Stimulated activated CD4-positive, alpha-beta T cell treated with anti-CD3 and anti-CD28 coated beads, Interleukin-4, amount 100 ng/mL, for 4 hours (primary cell): Measurements from ENCODE around the gene TK2.
A peak's percentile ranks its signal among the peaks of the same experiment; 100 is the strongest.
"Not testable (repeated sequence)": the region's sequence is repeated elsewhere in the genome, so short reads cannot be mapped to it uniquely, and the experiment has no call there.

ENCODE experiments used
- DNase-seq, 2 experiments: peaks; one replicate each; pipeline ENCODE4 v3.0.0-alpha.2; 2020

The TK2 gene

DNA sequence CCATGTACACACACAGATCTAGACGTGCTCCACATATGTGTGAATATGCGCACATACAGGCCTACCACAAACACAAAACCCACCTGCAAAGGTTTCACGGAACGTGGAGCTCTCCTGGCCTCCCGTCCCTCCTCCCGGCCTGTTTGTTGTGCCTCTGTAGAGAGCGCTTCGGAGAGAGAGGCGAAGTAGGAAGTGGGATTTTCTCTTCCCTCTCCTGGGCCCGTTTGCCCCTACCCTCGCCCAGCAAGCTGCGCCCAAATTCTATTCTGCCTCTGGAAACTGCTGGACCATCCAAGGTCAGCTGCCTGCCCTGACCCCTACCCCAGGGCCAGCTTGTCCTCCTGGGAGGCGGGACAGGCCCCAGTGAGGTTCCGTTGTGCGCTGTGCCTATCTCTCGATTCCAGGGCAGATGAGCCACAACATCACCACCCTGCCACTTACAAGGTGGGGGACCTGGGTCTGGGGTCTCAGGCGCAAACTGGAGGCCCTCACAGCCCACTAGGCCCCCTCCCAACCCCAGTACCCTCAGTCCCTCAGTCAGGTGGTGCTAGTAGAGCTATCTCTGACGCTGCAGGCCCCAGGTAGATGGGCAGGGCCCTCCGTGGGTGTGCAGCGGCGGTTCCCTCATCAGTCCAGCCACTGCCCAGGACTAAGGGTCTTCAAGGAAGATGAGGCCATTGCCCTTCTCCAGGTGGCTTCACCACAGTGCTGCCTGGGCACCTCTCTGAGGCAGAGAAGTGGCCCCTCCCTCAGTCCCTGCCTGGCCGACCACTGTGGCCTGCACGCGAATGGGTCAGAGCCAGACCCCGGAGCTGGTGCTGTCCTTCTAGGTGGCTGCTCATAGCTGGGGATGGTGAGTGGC is 68.6 kb downstream of the TK2 start:
- no peak for DNase-seq

DNA sequence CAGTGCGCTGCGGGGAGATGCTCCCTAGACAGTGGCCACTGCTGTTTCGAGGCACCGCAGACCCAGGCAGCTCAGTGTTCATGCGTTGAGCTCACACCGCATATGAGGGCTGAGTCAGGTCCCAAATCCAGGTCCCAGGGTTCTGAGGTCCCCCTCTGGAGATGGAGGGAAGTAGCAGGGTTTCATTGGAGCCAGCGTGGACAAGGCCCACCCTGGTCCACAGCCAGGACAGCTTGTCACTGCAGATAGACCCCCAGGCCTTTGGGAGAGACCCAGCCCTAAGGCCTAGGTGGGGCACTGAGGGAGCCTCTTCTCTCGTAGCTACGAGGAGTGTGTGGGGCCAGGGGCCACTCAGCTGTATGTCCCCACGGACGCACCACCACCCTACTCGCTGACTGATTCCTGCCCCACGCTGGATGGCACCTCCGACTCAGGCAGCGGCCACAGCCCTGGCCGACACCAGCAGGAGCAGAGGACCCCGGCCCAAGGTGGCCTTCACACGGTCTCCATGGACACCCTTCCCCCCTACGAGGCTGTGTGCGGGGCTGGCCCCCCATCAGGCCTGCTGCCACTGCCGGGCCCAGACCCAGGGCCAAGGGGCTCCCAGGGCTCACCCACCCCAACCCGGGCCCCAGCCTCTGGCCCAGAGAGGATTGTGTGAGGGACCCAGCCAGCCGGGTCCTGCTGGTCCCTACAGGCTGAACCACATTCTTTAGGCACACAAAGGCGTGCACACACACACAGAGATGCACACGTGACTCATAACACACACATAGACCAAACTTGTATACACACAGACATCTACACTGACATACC is 69.4 kb downstream of the TK2 start:
- no peak for DNase-seq

DNA sequence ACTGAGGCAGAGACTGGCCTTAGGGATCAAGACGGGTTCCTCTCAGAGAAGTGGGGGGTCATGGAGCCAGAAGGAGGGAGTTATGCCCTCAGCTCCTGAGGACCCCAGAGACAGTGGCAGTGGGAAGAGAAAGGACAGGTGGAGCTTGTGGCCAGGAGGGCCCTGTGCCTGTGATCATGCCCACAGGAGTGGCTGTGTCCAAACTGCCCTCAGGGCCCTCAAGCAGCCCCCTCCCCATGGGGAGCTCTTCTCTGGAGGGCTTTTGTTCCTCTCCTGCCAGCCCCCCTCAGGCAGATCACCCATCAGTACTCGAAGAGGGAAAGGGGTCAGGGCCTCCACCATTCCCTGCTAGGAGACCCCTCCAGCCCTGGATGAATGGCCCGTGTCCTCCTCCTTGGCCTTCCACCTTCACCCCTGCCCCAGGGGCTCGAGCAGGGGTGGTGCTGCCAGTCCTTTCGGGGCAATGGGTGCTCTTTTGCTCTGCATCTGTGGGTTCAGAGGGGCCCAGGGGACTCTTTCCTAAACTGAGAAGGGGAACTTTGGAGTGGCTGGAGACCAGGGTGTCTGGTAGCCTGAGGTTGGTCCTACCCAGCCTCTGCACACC is 70.2 kb downstream of the TK2 start:
- no peak for DNase-seq

DNA sequence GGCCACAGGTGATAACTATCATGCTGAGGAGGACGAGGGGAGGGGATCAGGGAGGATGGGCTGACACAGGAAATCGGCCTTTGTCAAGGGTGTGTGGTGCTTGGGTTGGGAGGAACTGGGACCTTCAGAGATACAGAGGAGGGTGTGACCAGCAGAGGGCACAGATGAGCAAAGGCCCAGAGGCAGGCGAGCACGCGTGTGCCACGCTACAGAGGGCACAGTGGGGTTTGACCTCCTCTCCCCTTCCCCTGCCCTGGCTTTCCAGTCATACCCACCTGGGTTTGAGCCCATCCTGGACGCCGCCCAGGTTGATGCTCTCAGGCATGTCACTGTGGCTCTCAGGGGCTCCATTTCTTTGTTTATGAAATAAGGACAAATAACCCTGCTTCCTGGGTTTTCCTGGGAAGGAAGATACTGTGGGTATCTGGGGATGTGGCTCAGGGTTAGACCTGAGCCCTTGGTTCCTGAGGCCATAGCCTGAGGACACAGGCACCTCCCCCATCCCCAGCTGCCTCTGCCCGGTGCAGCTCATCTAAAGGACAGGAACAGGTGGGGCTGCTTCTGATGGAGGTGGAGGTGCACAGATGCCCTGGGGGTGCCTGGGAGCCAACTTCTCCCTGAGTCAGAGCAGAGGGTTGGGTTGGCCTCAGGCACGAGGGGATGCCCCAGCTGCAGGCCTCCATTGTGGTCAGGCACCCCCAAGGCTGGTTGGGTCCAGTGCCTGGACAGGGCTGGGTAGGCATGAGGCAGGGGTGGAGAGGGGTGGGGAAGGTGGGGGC is 71.0 kb downstream of the TK2 start:
- peak; percentile 77 to 83 for DNase-seq

DNA sequence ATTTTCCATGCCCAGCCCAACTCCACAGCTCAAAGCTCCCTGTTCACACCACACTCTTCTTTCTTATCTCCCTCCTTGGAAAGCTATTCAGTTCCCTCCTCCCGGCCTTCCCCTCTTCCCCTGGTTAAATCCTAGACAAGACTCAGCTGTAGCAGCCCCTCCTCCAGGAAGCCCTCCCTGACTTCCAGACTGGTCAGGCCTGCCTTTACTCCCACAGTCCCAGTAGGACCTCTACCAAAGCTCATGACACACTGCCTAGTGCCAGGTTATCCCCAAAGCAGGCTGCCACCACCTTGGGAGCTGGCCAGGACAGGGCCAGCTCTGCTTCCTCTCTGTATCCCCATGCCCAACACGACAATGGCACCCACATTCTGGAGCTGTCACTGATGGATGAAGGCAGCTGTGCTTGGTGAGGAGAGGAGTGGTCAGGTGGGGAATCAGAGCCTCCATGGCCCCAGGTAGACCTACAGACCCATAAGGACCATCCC is 72.8 kb downstream of the TK2 start:
- DNase-seq = no peak

DNA sequence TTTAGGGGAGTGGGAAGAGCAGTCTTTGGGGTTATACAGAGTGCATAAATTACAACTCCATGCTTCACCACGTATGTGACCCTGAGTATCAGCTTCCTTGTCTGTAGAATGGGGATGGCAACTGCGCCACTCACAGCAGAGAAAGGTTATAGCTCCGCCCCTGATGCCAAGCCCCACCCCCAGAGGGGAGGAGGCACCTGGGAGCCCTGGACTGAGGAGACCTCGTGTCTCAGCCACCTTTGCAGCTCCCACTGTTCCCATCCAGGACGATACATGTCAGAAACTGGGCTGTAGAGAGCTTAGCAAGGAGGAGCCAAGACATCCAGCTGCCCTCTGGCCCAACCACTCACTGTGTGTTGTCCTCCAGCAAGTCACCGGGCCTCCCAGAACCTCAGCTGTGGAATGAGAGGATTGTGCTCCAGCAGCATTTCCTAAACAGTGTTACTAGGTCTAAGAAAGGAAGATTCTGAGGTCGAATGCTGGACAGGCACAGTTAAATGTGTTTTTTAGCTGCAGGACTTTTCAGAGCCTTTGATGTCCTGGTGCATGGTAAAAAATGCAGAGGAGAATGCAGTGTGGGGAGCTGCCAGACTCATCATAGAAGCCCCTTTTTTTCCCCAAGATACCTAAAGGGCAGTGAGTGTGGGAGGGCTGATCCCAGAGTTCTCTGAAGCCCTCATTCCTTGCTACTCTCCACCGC is 73.4 kb downstream of the TK2 start:
- DNase-seq = peak; percentile 32 to 40

DNA sequence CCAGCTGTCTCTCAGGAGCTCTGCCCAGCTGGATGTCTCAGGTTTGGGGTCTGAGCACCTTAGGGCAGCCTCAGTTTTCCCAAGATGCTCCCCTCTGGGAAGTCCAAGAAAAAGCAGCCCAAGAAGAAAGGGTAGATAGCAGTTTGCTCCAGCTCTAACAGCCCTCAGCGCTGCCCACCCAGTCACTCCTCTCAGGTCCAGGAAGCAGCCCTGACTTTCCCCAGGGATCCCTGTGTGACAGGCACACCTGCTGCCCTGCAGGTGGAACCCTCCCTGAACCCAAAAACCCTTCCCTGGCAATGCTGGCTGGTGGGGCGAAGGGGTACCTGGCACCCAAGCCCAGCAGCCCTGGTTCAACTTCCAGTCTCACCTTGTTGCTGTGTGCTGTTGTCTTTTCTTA is 74.7 kb downstream of the TK2 start:
- DNase-seq = no peak

DNA sequence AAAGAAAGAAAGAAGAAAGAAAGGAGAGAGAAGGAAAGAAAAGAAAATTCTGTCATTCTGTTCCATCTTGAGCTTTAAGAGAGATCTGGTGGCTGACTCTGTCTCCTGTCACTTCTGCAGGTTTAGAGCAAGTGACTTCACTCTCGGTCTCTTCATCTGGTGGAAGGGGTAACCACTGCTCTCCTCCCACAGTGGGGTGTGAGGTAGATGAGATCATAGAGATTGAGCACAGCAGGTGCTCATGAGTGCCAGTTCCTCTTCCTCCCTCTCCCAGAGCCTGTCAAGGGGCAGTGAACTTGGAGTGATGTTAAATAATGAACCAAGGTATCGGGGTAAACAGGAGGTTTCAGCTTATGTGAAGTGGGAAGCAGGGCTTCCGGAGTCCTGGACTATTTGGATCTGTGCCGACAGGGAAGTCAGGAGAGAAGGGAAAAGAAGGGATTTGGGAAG is 75.1 kb downstream of the TK2 start:
- peak; percentile 14 to 65 for DNase-seq

DNA sequence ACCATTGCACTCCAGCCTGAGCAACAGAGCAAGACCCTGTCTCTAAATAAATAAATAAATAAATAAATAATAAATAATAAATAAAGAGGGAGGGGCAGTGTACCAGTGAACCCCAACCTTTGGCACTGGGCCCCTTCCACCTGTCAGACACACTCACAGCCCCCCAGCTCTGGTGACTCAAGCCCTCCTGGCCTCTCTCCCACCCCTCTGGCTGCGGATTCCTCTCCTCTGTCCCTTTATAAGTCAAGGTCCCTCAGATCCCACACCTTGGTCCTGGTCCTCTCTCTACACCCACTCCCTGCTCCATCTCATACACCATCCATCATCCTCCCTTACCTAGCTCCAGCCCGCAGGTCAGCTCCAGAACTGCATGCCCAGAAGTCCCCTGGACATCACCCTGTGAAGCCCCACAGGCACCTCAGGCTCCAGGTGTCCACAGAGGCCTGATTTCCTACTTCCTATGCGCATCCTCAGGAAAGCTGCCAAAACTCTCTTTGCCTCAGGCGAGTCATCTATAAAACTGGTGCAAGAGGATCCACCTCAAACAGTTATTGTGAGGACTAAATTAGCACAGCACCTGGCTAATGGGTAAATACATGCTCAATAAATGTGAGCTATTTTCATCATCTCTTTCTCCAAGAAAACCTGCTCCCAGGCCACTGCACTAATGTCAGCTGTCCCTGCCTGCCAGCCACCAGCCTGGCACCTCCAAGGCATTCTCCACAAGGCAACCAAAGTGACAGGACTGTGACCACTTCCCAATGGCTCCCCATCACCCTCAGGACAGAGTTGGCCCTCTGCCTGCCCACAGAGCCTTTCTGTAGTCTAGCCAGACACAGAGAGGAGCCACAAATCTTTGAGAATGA is 76.0 kb downstream of the TK2 start:
- no peak for DNase-seq

DNA sequence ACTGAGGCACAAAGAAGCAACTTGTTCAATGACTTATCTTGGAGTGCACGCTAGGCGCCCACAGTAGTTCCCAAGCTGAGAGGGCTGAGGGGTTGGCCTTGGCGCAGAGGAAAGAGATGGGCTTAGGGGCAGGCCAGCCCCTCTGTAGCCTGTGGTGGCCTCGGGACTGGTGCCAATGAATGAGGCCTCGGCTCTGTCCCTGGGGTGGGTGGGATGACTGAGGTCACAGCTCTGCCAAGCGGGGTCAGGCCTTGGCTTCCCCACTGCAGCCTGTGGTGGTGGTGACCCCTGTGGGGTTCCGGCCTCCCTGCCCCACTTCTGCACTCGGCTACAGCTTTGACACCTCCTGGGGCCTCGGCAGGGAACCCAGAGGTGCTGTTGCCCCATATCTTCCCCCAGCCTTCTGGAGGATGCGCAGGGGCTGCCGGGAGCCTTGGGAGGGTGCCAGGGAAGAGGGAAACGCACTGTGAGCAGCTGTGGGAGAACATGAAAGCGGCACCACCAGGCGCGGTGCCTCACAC is 76.8 kb downstream of the TK2 start:
- DNase-seq = no peak

DNA sequence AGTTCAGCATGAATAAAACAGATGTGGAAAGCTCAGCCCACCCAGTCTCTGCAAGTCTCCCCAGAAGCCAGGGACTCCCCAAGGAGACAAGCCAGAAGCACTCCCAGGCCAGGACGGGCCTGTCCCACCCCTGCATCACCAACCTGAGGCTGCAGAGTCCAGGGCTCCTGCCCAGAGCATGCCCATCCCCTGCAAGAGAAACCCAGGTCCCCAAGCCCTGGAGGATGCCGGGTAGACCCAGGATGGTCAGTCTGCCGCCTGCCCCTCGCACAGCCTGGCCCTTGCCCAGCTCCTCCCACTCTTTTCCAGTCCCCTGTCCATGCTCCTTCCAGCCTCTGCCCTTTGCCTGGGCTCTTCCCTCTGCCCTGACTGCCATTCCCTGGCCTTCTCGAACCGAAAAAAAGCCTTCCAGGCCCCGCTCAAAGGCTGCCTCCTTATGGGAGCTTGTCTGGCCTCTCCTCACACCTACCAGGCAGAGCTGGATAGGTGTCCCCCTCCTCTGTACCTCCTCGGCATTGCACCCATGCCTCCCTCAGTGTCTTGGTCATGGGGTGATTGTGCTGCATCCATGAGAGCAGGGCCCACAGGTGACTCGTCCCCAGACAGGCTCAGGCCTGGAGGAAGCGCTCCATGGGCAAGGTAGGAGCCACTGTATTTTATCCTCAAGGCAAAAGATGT is 78.1 kb downstream of the TK2 start:
- no peak for DNase-seq

DNA sequence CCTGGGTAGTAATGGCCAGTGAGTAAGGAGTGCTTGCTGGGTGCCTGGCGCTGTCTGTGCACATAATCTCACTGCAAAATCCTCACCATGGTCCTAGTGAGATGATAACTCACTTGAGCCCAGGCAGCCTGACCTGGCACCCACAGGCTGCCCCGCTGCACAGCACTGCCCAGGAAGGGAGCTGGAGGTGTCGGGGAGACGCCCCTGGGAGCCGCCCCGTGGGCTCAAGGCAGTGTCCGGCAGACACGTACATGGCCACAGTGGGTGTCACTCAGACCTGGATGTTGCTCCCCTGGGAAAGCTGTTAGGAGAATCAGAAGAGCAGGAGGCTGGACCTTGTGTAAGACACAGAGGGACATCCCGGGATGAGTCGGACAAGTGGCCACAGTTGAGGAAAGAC is 78.7 kb downstream of the TK2 start:
- no peak for DNase-seq

DNA sequence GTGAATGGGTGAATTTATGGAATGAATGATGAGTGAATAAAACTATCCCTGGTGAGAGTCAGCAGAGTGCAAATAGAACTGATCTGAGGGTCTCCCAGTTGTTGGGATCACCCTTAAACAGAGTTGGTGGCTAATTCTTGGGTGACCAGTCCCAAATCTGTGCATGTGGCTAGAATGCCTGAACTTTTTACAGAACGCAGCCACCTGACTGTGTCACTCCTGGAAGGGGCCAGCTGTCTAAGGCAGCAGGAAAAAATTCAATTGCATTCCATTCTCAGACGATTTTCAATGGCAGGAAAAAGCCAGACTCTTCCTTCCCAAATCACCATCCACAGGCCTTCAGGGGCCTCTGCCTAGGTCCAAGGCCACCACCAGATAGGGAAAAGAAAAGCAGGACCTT is 79.4 kb downstream of the TK2 start:
- no peak for DNase-seq

DNA sequence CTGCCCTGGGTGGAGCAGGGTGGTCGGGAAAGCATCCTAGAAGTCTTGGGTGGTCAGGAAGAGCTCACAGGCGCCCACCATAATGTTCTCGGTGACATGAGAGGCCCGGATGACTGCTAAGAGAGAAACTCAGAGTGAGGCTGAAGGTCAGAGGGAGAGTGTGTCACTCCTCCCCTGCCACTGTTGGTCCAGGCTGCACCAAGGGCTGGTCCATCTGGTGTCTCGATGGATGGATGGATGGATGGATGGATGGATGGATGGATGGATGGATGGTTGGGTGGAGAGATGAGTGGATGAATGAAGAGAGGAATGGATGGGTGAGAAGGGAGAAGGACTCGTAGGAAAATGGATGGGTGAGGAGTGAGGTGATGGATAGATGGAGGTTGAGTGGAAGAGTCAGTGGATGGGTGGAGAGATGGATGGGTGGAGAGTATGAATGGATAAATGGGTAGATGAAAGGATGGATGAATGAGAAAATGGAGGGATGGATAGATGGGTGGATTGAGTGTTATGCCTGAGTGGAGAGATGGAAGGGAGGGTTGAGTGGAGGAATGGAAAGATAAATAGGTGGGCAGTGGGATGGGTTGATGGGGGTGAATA is 79.9 kb downstream of the TK2 start:
- DNase-seq = no peak

DNA sequence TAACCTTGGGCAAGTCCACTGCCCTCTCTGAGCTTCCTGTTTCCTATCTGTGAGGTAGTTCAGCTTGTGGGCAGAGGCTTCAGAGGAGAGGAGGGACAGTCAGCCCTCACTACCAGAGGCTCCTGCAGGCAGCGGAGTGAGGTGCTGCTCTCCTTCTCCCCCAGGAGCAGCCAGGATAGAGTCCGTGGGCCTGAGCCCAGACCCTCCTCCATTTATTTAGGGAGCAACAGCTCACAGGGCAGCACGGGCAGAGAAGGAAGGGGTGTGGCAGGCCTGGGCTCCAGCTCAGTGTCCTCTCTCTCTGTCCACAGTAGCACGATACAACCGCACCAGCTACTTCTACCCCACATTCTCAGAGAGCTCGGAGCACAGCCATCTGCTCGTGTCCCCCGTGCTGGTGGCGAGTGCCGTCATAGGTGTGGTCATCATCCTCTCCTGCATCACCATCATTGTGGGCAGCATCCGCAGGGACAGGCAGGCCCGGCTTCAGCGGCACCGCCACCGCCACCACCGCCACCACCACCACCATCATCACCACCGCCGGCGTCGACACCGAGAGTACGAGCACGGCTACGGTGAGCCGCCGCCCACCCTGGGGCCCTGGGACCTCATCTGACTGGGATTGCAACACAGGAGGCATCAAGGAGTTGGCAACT is 80.5 kb downstream of the TK2 start:
- DNase-seq = no peak

DNA sequence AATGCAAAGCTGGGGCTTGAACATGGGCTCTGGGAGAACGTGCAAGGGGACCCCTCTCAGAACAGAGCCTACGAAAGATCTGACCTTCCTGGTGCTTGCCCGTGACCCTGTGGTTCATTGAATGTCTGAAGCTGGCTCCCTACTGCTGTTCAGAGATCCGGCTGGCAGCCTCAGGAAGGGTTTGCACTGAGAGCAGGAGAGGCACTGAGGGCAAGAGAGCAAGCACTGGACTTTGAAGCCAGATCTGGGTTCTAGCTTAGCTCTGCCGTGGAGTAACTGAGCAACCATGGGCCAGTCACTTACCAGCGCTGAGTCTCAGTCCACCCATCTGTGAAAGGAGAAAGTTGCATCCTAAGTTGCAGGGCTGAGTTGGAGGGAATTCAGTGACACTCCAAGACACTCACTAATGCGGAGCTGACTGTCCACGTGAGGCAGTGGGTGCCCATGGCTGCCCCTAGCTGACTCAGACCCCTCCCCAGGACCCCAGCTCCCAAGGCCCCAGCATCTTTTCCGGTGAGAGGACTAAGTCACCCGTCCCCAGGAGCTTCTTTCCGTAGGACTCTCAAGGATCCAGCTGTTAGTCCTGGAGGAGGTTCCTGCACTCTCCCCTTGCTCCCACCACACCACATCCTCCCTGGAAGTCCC is 81.5 kb downstream of the TK2 start:
- DNase-seq = no peak

DNA sequence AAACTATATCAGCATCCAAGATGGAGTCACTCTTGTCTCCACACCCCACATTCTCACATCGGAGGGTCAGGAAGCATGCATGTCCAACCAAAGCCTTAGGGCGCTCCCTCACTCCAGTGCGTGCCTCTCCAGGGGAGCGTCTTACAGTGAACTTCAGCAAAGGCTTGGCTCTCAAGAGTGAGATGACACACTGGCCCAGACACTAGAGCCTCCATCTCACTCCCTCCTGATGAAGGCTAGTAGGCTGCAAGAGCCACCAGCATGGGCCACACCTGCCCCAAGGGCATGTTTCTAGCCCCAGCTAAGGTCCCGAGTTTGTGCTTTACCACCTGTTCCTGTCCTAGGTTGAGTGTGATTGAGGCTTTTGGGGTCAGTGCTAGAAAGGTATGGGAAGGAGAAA is 82.3 kb downstream of the TK2 start:
- DNase-seq = no peak

DNA sequence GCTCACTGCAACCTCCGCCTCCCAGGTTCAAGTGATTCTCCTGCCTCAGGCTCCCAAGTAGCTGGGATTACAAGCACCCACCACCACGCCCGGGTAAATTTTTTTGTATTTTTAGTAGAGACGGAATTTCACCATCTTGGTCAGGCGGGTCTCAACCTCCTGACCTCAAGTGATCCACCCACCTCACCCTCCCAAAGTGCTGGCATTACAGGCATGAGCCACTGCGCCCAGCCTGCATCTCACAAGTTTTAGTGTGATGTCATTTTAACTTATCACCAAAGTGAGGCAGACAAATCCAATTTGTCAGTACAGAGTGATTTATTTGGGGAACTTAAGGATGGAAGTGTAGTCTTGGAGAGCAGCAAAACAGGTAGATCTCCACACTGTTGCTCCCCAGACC is 83.3 kb downstream of the TK2 start:
- not testable (repeated sequence) for DNase-seq

DNA sequence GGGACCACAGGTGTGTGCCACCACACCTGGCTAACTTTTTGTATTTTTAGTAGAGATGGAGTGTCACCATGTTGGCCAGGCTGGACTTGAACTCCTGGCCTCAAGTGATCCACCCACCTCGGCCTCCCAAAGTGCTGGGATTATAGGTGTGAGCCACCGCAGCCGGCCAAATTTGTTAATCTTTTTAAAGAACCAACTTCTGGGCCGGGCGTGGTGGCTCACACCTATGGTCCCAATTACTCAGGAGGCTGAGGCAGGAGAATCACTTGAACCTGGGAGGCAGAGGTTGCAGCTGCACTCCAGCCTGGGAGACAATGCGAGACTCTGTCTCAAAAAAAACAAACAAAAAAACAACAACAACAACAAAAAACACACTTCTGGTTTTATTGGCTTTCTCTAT is 84.0 kb downstream of the TK2 start:
- not testable (repeated sequence) for DNase-seq
